ENCODE measurements around the gene PTPRT.

Gene PTPRT

DNA sequence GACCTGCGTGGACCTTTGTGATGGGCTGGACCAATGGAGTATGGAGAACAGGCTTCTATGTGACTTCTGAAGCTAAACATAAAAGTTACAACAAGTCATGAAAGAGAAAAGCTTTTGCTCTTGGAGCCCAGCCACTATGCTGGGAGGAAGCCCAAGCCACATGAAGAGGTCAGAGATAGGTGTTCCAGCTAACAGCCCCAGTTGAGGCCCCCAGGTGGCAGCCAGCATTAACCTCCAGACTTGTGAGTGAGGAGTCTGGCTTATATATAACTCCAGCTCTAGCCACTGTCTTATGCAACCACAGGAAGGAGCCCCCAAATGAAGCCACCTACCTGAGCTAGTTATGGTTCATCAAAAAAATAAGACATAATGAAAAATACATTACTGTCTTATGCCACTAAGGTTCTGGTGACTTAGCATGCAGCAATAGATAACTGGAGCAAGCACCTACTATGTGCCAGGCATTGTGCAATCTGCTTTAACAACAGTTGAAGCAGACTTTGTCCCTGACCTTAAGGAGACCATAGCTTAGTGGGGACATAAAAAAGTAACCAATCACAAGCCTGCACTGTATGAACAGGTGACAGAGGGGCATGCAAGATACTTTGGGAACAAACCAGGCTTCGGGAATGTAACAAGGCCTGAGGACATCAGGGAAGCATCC is 599.6 kb downstream of the PTPRT start:
- no peak for DNase-seq (ENCODE audit: extremely low spot score)
- TF ChIP-seq, protein P1, sequence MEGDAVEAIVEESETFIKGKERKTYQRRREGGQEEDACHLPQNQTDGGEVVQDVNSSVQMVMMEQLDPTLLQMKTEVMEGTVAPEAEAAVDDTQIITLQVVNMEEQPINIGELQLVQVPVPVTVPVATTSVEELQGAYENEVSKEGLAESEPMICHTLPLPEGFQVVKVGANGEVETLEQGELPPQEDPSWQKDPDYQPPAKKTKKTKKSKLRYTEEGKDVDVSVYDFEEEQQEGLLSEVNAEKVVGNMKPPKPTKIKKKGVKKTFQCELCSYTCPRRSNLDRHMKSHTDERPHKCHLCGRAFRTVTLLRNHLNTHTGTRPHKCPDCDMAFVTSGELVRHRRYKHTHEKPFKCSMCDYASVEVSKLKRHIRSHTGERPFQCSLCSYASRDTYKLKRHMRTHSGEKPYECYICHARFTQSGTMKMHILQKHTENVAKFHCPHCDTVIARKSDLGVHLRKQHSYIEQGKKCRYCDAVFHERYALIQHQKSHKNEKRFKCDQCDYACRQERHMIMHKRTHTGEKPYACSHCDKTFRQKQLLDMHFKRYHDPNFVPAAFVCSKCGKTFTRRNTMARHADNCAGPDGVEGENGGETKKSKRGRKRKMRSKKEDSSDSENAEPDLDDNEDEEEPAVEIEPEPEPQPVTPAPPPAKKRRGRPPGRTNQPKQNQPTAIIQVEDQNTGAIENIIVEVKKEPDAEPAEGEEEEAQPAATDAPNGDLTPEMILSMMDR (IDR thresholded peaks at IDR 0.05; ENCODE audit: control extremely low read depth, extremely low read depth, low read depth, missing control alignments): no peak
- ChIA-PET POLR2A (no interaction called here), CTCF (interaction anchor here (1.3 kb wide), 1 partner anchor 35 kb away, joined by 3 read pairs; no protein-coding TSS in a partner anchor)

DNA sequence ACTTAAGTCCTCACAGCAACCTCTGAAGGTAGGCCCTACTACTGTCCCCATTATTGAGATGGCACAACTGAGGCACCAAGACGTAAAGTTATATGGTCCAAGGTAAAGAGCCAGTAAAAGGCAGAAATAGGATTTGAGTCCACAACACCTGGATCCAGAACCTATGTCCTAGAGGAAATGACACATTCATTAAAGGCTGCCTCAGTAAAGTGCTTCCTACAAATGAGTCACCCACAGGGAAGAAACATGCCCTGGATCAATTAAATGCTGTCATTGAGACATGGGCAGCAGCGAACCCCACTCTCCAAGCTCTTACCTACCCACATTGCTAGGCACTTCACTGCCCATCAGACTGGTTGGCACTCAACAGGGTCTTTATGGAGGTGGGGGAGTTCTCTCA is 600.9 kb downstream of the PTPRT start:
- TF ChIP-seq, protein P1 (IDR thresholded peaks at IDR 0.05; ENCODE audit: control extremely low read depth, extremely low read depth, low read depth, missing control alignments): no peak
- CTCF ChIA-PET: no interaction called here

DNA sequence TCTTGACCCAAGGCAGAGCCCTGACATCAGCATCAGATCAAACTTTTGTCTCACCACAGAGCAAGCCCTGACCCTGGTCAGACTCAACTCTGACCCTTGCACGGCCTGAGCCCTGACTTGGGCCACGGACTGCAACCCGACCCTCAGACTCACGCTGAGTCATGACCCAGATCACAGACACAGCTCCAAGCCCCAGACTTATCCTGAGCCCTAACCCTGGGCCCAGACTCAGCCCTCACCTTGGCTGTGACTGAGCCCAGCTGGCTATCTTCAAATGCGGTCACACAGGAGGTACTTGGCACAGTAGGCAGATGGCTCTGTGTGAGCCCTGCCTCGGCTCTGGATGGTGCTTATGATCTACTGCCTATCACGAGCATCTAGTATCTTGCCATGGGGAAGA is 602.3 kb downstream of the PTPRT start:
- DNase-seq (ENCODE audit: extremely low spot score): no peak
- TF ChIP-seq, protein P1 (IDR thresholded peaks at IDR 0.05; ENCODE audit: control extremely low read depth, extremely low read depth, low read depth, missing control alignments): no peak
- ChIA-PET POLR2A (no interaction called here), CTCF (interaction anchor here (1.8 kb wide), 1 partner anchor 11 kb away, joined by 4 read pairs; no protein-coding TSS in a partner anchor)

More for the DNA sequence above, 600.9 kb downstream of the PTPRT start:
- POLR2A ChIA-PET: no interaction called here
- DNase-seq (ENCODE audit: extremely low spot score): no peak

DNA sequence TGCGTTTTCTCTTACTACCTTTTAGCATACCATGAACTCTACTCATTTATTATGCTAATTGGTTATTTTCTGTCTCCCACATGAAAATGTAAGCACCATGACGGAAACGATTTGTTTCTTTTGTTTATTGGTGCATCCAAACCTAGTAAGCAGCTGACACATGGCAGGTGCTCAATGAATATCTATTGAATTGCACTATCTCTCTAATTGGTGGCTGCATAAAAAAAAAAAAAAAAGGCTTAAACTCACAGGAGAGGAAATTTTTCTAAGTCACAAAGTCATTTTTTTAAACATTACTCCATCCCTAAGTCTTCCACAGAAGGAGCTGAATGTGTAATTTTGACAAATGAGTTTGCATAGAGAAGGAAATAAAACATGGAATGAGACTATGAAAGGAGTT is 608.4 kb downstream of the PTPRT start:
- ChIA-PET CTCF (no interaction called here), POLR2A (no interaction called here)
- no peak for DNase-seq (ENCODE audit: extremely low spot score)
- TF ChIP-seq, protein P1 (IDR thresholded peaks at IDR 0.05; ENCODE audit: control extremely low read depth, extremely low read depth, low read depth, missing control alignments): no peak

DNA sequence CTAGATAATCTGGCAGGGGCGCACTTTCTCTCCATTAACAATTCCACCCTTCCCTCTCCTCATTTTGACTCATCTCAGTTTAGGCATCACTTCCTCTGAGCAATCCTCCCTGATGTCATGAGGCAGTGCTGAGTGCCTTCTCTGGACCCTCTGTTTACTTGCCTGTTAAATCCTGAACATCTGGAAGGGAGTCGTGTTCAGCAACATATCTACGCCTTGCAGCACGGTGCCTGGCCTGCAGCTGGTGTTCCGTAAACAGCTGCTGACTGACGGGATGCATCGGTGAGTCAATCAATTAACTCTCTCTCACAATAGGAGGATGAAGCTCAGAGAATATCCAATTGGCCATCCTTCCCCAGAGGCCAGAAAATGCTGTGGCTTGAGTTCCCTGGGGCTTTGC is 613.5 kb downstream of the PTPRT start:
- ChIA-PET POLR2A (no interaction called here), CTCF (no interaction called here)
- TF ChIP-seq, protein P1 (IDR thresholded peaks at IDR 0.05; ENCODE audit: control extremely low read depth, extremely low read depth, low read depth, missing control alignments): no peak
- DNase-seq (ENCODE audit: extremely low spot score): no peak

DNA sequence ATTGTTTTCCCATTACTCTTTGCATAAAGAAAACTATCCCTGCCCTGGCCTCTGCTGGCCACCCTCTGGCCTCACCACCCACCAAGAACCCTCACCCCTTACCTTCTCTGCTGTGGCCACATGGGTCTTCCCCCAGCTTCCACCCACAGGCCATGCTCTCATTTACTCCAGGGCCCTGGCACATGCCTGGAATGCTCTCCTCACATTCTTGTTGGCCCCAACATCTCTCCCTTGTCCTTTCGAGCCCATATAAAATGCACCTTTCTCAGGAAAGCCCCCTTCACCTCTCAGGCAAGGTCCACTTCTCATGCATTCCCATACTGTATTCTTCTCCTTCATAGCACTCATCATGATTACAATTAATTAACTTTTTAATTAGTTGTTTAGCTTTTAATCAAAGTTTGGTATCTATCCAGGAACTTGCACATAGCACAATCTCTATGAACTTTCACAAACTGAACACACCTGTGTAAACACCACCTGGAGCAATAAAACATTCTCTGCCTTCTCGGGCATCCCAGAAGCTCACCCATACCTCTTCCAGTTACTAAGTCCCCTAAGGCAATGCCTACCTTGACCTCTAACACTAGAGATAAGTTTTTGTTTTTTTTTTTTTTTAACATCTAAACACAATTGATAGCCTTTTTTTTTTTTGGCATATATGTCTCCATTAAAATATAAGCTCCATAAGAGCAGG is 617.2 kb downstream of the PTPRT start:
- TF ChIP-seq, protein P1 (IDR thresholded peaks at IDR 0.05; ENCODE audit: control extremely low read depth, extremely low read depth, low read depth, missing control alignments): no peak
- CTCF ChIA-PET: no interaction called here
- POLR2A ChIA-PET: no interaction called here
- no peak for DNase-seq (ENCODE audit: extremely low spot score)

All from GM10248 (cell line).